EL (cell line): ENCODE results near the gene GMDS.
A peak's percentile ranks its signal among the peaks of the same experiment; 100 is the strongest.

Experiments
- DNase-seq: peaks from one replicate; pipeline ENCODE4 v3.0.0-alpha.2; 2016

Gene GMDS

DNA sequence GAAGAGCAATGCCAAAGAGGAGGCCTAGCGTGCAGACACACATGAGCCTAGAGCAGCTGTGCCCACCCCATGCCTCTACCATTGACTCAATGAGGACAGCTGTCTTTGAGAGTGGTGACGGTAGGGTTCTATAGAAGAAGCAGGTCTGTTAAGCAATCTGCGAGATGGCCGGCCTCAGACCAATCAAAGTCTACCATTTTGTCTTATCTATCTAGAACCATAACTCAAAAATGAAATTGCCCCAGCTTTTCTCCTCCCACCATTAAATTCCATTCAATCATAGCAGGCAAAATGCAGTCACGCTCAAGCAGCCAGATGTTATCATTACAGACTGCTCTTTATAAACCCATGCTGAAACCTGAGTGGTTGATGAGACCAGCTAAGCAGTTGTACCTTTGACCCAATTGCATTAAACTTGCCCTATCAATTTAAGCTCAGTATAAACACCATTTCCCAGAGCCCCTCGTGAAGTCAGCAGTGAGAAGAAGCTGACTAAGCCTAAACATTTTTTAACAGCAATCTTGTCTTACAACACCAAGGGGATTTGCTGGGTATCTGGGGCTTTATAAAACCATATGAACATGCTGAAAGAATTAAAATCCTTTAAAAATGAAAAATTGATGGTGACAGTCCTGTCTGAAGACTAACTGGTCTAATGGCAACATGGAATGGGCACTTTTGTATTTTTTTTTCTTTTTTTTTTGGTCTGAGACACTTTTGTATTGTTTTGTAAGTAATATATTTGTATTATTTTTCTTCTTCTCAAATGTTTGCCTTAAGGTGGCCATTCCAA is 578.2 kb downstream of the GMDS start:
- DNase-seq = peak; percentile 45

DNA sequence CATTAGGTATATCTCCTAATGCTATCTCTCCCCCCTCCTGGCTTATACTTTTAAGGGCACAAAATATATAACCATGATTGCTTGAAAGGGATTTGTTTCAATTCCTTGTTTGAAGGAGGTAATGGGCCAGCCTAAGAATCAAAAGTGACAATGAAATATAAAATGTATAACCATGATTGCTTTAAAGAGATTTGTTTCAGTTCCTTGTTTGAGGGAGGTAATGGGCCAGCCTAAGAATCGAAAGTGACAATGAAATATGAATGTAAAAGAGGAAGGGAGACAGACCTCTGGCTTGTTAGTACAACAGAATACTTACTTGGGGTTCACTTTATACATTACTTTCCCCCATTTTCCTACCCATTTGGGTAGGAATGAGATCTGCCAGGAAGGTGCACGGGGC is 580.2 kb downstream of the GMDS start:
- DNase-seq = no peak

DNA sequence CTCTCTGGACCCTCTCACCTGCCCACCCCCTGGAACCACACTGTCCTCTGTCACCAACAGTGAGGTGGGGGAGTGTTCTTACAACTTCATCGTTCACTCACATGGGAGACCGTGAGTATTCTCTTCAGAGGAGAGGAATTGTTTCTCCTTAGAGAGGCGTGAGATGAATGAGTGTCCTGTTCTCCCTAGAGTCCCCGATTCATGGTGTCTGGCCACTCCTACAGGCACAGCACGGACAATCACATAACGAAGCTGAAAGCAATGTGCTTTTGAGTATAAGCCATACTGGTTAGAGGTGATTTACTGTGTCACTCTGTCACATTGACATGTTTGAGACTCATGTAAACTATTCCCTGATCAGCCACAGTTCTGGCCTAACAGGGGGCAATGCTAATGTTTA is 581.1 kb downstream of the GMDS start:
- no peak for DNase-seq

DNA sequence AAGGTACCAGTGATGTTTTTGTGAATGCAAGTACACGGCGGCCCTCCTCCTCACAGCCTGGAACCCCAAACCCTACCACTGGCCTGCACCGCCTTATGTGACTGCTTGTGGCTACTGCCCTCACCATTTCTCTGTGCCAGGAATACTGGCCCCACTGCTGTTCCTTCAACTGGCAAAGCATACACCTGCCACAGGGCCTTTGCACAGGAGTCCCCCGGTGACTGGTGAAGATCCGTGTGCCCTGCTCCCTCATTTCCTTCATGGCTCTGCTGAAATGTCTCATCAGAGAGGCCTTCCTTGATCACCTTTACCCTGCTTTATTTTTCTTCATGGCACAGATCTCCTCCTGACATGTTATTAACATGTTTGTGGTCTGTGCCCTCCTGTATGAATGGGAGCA is 581.9 kb downstream of the GMDS start:
- no peak for DNase-seq

DNA sequence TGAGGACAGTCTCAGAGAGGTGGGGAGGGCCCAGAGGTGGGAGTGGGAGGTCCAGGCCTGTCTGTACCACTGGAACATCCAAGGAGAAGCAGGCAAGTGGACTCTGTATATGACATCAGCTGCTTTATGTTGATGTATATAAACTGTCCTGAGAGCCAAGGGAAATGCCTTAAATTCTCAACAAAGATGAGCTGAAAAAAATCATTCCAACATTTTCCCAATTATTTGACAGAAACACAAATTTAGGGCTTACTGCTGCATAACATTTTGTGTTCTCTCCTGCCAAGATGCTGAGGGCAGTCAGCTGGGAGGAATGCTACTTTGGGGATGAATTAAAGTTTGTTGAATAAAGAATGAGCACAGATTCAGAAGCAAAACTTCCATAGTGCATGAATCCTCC is 582.9 kb downstream of the GMDS start:
- DNase-seq = no peak

DNA sequence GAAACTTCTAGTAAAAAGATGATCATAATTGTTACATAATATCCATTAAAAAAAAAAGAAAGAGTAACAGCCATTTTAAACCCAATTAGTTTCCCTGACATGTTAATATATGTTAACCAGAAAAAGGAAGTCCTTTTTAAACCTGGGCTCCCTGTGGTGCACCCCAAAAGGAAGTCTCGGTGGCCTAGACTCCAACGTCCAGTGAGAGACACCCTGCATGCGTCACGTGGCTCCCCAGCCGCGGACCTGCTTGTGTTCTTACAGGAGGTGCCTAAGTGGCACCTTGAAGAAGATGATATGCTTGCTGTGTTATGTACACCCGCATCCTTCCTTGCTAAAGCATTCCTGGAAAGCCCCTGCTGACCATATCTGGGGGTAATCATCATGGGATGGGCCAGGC is 585.6 kb downstream of the GMDS start:
- DNase-seq = no peak

DNA sequence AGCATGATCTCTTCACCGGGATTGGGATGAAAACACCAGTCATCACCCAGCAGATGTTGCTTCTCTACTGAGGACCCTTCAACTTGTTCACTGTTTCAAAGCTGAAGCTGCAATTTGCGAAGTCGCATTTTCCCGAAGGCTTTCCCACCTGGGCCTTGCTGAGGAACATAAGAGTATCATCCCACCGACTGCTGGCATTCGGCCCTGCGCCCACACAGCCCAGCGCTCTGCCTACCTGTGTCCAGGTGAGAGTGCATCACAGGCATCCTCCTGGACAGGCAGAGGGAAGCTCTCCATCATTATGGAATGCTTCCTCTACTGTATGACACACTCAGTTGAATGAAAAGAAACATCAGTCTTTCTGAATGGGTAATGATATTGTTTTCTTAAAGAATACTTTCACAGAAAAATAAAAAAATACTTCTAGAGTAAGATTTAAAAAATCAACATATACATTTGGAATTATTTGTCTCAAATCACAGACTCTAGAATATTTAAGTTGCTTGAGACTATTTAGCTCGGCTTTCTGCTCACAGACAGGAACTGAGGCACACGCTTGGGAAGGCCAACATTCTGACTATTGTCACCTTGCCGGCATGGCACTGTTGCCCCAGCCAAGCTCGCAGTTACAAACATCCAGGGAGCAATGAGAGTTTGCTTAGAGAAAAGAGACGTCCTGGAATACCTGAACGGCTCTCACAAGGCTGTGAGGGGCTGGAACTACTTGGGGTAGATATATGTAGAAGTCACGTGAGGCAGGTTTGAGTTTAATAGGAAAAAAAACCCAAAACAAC is 587.0 kb downstream of the GMDS start:
- DNase-seq = no peak

DNA sequence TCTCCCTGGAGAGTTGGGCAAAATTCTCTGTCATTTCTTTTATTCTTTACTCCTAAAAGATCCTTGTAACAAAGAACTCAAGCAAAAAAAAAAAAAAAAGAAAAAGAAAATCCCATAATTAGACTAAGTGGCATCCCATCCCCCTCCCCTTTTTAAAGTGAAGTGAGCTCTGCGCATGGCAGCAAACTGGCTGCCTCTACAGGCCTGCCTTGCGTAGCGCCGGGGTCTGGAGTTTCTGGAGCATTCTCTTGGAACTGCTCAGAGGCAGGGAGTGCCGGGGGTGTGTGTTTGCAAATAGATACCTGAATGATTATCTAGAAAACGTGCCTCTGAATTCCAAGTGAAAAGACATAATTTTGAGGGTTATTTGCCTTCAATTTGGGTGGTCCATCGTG is 587.6 kb downstream of the GMDS start:
- DNase-seq = no peak

DNA sequence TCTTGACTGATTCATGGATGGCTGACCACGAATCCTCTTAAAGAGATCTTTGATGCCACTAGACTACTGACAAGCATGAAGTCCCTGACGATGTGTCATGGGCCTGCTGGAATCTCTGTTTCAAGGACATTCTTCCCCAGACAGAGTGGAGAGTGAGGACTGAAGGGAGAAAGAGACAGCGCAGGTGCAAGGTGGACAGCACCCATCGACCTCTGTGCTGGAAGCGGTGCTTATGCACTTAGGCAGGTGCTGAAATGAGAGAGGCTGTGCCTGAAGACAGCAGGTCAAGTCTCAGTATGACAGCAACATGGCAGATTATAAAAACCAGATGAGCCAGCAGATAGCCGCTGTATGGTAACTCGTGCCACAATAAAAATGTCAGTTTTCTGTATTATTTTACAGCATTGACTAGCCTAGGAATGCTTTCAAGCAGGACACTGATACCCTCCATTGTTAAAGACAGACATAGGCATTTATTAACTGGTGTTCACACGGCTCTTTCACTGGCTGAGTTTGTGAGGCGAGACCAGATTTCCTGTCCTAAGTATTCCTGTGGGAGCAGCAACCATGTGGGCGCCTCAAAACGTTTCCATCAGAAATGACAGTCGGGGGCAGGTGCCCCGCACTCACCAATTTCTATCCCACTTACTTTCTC is 588.2 kb downstream of the GMDS start:
- no peak for DNase-seq

DNA sequence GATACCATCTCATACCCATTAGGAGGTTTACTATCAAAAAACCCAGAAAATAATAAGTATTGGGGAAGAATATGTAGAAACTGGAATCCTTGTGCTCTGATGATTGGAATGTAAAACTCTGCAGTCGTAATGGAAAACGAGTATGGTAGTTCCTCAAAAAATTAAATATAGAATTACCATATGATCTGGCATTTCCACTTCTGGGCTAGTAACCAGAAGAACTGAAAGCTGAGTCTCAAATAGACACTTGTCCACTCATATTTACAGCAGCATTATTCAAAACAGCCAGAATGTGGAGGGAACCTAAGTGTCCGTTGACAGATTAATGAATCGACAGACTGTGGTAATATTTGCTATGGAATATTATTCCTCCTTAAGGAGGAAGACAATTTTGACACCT is 591.4 kb downstream of the GMDS start:
- DNase-seq = no peak

DNA sequence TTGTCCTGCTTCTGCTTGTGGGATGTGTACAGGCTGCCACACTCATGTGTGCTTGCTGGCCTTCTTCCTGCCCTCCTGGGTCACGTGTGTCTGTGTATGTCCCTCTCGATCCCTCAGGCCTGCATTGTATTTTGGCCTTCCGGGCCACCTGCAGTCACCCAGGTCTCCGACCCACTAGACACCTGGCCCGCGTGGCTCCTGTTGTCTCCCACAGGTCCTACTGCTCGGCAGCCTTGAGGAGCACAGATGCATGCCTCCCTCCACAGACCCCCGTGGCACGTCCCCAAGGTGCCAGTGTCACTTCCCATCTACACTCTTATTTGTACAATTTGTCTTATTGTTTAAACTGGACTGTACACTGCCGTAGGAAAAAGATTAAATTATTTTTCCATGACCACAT is 592.6 kb downstream of the GMDS start:
- no peak for DNase-seq

DNA sequence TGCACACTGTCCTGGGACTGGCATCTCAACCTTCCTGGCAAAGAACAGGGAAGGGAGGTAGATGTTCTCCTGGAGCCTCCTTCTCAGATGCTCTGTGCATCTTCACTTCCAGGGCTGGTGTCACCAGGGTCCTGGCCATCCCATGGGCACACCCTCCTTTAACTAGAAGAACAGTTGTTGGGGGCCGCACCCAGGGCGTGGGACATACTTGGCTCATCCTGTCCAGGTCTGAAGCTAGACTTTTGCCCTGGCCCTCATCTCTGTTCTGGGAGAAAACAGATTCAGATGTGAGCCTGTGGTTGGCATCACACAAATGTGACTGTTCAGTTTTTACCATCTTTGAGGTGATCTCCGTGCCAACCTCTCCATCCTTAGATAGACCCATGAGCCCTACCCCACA is 594.0 kb downstream of the GMDS start:
- no peak for DNase-seq

DNA sequence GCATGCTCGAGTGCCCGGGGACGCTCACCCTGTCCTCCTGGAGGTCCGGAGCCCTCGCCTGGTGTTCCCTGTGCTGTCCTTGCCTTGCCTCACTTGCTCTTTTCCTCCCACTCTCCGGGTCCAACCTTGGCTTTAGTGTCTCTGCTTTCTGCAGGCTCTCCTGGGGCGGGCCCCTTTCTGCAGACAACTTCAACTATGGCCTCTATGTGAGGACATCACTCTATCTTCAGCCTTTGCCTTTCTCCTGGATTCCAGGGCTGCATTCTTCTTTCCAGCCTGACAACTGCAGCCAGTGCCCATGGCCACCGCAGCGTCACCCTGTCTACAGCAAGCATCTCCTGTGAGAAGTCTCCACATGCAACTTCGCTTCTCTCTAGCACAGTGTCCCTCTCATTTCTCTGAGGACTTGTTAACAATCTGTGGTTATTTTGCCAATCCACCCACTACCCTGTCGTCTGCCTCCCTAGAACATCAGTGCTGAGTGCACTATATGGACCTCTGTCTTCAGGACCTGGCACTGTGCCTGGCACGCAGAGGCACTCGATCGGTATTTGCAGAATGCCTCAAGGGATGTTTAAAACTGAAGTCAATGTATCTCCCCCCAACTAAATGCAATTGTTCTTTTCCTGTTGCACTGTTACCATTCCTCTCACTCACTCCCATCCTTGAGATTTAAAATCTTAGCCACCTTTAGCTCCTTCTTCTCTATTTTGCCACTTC is 599.8 kb downstream of the GMDS start:
- DNase-seq = peak; percentile 14

DNA sequence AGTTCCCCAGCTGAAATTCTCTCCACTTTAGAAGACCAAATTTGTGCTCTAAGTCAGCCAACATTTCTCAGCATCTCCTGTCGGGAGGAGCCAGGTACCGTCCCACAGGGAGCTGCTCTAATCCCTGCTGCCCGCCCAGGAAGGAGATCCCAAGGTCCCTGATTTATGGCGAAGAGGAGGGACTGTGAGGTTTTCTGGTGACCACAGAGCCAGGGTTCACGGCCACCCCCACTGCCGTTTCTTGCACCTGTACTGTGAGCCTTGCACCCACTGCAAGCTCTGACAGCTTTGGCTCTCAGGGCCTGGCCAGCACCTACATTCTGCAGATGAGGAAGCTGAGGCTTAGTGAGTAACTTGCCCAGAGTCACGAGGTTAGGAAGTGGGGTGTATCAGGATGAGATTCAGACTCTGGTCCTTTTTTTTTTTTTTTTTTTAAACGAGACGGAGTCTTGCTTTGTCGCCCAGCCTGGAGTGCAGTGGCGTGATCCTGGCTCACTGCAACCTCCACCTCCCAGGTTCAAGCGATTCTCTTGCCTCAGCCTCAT is 600.8 kb downstream of the GMDS start:
- no peak for DNase-seq

DNA sequence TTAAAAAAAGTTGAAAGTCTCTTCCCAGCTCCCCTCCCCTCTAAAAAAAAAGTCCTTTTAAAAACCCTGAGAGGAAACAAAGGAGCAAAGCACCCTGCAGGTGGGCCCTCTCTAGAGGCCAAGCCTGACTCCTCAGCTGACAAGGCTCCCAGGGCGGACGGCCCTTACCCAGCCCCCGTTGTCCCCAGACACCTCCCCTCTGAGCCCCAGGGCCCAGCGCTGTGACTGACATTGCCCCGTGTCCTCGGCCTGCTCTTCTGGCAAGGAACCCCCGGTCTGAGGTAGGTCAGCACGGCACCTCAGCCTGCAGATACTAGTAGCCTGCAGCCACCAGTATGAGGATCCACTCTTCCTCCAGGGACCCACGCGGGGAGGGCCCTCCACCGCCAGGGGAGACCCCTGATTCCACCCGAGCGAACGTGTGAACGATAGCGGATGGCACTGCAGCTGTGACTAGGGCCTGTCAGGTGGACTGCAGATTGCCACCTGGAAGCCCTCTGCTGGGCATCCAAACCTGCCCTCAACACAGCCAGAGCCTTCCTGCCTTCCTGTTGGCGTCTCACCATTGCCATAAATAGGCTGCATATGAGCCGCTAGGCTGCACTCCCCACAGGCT is 601.5 kb downstream of the GMDS start:
- no peak for DNase-seq

DNA sequence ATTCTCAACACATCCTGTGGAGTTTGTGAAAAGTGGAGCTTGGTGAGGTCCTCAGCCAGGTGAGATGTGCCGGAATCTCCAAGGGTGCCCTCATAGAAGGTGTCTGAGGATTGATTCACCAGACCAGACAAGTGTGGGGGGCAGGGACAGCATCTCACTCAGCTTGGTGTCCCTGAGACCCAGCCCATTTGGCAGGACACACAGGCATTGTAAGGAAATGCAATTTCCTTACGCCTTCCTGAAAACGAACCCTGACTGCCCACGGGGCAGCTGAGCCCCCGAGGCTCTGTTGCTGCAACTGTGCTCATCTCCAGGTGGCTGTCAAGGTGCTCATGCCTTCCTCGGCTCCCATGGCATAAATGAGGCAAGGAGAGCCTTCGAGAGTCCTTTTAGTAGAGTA is 602.3 kb downstream of the GMDS start:
- no peak for DNase-seq

DNA sequence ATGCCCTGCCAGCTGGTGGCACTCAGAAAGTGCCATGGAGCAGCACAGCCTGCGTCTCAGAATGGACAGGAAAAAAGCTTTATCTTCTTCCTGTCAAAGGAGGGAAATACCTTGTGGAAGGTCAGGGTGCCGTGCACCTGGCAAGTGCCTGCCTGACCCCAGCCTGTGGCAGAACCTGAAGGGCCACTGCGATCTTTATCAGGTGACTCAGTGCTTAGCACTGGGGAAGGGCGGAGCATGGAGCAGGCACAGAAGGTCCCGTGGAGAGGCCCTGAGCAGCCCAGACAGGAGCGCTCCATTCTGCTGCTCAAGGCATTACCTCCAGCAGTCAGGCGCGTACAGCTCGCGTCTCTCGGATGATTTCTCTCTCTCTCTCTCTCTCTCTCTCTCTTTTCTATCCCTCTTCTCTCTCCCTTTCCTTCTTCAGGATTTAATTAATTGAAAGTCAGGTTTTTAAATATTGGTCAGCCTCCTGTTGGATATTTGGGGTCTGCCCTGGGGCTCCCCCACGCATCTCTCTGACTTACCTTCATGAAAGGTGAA is 604.0 kb downstream of the GMDS start:
- DNase-seq = no peak

DNA sequence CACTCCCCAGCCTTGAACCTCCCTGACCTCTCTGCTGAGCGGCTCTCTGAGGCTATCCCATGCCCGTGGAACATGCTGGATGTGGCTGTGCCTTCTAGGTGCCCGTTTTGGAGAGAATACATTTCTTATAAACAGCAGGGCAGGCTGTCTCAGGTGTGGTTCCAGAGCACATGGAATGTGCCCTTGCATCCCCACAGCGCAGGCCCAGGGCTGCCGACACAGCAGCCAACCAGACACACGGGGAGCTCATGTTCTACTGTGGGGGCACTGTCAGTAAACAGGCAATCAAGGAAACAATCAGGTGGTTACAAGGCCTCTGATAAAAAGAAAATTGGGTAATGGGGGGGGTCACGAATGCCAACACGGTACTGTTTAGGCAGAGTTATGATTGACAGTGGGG is 604.9 kb downstream of the GMDS start:
- DNase-seq = no peak

DNA sequence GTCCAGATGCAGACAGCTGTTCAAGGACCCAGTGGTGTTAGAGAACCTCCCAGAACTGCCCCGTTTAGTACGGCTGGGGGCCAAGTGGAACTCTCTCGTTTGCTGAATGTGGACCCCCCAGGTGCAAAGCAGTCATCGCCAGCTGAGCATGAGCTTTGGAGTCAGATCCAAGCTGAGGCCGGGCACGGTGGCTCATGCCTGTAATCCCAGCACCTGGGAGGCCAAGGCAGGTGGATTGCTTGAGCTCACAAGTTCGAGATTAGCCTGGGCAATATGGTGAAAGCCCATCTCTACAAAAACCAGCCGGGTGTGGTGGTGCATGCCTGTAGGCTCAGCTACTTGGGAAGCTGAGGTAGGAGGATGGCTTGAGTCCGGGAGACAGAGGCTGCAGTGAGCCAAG is 606.0 kb downstream of the GMDS start:
- no peak for DNase-seq

DNA sequence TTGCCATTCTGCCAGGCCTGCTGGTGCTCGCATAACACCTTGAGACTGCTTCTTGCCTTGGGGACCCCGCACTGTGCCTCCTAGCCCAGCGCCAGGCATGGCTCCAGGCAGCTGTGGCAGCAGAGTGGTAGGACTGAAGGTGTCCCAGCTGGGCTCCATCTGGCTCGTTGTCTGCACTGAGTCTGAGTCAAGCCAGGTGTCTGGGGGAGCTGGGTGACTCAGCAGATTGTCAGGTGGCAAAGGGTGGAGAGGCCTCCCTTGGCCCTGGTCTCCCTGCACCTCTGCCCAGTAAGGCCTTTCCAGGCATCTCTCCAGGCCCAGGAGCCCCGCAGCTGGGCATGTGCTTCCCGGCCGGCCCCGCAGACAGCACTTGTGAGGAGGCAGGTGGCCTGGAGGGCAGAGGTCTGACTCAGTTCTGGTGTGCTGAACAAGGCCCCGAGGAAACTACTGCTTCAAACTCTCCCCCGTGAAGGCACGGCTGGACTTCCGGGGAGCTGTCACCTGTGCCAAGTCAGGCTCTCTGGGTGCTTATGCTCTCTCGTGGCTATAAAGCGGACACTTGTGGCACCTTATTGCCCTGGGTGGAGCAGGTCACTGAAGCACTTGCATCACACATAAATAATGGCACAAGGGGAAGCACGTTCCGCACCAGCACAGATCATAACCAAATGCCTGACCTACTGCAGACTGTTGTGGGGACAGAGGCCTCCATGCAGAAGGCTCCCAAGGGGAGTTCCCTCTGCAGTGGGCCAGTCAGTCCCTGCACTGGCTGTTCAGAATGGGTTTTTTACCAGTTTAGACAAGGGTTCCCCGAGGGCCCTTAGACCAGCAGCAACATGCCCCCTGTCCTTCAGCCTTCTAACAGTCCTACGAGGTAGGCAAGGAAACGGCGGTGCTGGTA is 608.2 kb downstream of the GMDS start:
- DNase-seq = no peak

DNA sequence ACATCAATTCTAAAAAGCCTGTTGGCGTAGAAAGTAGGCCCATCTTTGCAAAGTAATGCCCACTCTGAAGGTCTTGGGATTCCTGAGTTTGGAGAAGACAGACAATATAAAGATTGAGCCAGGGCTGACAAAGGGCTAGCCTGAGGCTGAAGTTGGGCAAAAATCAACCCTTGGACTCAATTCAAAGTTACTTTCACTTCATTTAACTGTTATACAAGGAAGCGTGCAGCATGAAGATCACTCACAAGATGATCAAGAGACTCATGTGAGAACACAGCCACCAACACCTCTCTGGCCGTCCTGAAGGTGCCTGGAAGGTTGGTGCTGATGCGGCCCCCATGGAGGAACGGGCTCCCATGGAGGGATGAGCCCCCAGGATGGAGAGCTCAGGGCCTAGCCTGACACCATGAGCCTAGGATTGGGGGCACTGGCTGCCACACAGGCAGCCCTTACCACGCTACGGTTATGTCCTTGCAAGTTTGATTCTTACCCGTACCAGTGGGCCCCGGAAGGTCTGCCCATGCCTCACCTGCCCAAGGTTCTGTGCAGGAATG is 609.1 kb downstream of the GMDS start:
- no peak for DNase-seq
